HG02870 (cell line): Measurements from ENCODE around the gene RBCK1.
A peak's percentile ranks its signal among the peaks of the same experiment; 100 is the strongest.

Experiments used
- ATAC-seq: cut with Tn5 transposase; IDR thresholded peaks from one replicate; pipeline ENCODE4 v1.9.1; 2021; ENCODE audit warnings: mild to moderate bottlenecking, moderate library complexity; ENCODE audit not compliant: unreplicated experiment

The RBCK1 gene

DNA sequence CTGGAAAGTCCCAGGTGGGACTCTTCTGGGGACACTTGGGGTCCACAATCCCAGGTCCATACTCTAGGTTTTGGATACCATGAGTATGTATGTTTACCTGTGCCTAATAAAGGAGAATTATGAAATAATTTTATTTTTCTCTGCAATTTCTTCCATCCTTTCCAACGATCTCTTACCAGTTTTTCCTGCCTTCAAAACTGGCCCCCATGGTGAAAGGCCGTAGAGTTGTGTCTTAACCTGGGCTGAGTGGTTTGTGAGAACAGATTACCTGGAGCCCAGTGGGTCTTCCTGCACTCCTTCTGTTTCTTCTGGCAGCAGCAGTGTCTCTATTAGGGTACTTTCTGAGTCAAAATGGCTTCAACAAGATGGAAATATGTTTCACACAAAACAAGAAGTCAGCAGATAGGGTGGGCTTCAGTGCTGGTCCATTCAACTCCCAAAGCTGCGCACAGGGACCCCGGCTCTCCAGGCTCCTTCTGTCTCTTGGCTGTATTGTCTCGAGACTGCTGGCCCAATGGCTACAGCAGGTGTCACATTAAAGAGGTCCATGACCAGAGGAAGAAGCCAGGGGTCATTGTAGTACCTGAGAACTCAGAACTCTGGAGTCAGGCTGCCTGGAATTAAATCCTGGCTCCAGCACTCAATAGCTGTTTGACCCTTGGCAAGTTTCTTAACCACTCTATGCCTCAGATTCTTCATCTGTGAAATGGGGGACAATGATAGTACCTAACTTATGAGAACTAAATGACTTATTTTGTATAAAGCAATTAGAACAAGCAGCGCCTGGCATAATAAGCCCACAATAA is 10.5 kb upstream of the RBCK1 start:
- no peak for ATAC-seq

DNA sequence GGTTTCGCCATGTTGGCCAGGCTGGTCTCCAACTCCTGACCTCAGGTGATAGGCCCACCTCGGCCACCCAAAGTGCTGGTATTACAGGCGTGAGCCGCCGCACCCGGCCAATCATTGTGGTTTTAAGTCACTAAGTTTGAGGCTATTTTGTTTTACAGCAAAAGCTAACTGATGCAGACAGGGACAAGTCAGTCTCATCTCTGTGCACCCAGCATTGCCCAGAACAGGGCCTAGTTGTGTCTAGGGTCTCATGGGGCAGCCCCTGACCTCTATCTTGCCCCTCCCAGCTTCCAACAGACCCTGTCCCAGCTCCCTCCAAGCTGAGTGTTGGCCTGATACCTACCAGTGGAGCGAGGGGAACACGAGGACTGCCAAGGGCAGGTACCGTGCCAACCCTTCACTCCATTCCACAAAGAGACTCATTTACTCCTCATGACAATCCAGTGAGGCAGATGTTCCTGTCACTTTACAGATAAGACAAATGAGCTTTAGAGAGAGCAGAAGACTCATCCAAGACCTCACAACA is 8.9 kb upstream of the RBCK1 start:
- ATAC-seq: no peak

DNA sequence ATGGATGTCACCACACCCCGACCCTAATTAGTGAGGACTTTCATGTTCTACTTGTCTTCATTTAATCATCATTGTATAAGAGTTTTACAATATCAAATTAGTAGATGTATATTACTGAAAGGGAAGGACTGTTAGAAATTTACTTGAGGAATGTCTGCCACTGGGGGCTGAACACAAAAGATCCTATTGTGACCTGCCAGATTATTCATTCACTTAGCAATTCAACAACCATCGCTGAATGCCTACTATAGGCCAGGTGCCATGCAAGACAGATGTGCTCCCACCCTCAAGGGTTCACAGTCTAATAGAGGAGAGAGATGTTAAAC is 8.0 kb upstream of the RBCK1 start:
- ATAC-seq: no peak

DNA sequence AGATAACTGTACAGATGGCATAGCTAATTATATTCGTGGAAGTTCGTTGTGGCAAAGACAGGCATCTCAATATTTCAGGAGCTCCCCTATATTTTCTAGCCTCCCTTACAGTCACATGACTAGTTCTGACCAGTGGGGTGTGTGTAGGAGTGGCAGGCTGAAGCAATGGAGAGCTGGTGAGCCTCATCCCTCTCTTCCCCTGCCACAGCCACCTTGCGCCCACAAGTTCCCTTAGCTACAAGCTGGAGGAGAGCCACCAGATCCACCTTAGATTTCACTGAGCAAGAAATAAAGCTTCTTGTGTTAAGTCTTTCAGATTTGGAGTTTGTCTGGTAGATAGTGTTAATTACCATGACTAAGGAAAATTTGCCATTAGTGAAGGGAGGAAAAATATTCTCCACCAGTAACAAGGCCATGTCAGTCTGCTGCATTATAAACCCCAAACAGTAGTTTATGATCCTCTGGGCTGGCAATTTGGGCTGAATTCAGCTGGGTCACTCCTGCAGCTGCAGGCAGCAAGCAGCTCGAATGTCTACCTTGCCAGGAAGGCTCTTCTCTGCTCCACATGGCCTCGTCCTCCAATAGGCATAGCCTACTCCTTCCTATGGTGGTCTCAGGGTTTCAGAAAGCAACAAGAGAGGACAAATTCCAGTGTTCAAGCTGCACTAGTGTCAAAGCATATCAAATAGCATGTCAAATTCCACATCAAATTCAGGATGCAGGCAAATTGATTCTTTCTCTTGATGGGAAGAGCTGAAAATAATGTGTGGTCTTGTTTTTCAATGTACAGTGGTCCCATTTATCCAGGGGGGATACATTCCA is 7.4 kb upstream of the RBCK1 start:
- no peak for ATAC-seq

DNA sequence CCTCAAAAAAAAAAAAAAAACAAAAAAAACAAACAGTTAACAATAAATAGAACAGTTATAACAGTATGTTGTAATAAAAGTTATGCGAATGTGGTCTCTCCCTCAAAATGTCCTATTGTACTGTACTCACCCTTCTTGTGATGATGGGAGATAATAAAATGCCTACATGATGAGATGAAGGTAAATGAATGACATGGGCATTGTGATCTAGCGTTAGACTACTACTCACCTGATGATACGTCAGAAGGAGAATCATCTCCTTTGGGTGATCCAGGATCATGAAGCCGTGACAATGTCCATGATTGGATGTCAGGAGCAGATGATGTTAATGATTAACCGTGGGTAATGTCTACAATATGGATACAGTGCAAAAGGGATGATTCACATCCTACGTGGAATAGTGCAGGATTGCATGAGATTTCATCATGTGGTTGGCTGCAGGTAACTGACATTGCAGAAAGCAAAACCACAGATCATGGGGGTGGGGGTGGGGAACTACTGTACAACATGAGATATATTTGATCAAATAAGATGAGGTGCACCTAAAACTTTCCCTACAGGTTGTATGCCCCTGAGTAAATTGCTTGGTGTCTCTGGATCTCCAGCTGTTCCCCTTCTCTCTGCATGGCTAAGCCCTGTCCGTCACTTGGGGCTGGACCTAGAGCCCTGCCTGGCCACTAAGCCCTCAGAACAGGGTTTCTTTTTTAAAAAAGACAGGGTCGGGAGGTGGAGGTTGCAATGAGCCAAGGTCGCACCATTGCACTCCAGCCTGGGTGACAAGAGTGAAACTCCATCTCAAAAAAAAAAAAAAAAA is 6.2 kb upstream of the RBCK1 start:
- no peak for ATAC-seq

DNA sequence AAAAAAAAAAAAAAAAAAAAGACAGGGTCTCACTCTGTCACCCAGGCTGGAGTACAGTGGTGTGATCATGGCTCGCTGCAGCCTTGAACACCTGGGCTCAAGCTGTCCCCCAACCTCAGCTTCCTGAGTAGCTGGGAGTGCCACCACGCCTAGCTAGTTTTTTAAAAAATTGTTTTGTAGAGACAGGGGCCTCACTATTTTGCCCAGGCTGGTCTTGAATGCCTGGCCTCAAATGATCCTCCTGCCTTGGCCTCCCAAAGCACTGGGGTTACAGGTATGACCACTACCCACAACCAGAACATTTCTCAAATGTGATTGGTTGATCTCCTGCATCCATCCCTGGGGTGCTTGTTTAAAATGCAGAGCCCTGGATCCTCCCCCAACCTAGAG is 5.6 kb upstream of the RBCK1 start:
- no peak for ATAC-seq

DNA sequence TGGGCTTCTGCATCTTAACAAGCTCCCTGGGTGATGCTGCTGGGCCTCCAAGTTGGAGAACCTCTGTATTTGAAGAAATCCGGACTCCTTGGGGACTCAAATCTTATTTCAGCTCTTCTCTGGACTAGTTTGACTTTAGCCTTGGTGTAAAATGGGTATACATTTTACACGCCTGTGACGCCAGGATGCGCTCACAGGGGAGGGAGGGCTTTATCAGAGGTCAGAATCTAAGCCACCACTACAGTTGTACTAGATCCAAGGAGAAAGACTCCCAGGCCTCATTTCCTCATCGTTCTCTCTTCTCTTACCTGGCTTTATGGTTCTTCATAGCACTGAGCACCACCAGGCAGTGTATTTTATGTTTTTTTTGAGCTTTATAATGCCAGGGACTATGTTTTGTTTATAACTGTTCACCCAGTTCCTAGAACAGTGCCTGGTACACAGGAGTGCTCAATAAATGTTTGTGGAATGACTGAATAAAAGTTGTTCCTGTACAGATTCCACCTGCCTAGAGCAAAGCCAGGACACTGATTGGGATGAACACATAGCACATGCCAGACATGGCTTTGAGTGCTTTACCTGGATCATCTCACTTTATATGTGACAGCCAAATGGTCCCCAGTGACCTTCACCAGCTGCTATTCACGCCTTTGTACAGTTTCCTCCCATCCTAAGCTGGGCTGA is 5.1 kb upstream of the RBCK1 start:
- ATAC-seq: no peak

DNA sequence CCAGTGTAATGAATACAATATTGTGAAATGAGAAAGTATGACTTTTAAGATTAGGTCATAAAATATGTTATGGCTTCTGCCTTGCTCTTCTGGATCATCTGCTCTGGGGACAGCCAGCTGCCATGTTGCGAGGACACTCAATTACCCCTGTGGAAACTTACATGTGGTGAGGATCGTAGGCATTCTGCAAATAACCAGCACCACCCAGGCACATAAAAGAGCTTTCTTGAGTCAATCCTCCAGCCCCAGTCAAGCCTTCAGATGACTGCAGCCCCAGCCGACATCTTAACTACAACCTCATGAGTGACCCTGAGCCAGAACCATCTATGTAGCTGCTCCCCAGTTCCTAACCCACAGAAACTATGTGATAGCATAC is 4.5 kb upstream of the RBCK1 start:
- ATAC-seq: no peak

DNA sequence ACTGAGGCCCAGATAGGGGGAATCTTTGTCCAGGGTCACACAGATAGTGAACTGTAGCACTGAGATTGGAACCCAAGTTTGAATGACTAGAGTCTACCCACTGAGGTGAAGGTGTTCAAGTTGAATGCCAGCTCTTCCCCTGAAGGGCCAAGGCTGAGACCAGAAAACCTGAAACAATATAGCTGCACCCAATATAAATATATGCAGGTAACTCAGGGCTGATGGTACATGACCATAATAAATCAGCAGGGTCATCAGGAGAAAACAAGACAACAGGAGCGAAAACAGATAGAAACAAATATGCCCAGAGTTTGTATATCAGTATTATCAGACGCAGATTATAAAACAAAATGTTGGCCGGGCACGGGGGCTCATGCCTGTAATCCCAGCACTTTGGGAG is 4.0 kb upstream of the RBCK1 start:
- no peak for ATAC-seq

DNA sequence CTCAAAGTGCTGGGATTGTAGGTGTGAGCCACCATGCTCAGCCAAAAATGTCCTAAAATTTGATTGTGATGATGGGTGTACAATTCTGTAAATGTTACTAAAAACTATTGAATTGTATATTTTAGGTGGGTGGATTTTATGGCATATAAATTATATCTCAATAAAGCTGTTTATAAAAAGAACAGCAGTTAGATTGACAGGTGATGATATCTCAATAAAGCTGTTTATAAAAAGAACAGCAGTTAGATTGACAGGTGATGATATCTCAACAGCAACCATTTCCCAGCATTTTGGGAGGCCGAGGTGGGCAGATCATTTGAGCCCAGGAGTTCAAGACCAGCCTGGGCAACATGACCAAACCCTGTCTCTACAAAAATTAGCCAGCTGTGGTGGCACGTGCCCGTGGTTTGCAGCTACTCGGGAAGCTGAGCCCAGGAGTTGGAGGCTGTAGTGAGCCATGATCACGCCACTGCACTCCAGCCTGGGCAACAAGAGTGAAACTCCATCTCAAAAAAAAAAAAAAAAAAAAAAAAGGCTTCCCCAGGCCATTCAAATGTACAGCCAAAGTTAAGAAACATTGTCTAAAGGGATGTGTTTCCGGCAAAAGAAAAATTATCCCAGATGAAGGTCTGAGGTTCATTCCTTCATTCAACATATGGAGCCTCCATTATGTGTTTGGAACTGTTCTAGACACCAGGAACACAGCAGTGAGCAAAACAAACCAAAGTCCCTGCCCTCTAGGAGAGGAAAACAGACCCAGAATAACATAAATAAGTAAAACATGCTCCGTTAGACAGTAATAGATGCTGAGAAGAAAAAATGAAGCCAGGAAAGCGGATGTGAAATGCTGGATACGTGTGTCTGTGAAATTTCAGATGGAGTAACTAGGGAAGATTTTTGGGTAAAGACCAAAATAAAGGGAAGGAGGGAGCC is 1.6 kb upstream of the RBCK1 start:
- ATAC-seq: no peak

DNA sequence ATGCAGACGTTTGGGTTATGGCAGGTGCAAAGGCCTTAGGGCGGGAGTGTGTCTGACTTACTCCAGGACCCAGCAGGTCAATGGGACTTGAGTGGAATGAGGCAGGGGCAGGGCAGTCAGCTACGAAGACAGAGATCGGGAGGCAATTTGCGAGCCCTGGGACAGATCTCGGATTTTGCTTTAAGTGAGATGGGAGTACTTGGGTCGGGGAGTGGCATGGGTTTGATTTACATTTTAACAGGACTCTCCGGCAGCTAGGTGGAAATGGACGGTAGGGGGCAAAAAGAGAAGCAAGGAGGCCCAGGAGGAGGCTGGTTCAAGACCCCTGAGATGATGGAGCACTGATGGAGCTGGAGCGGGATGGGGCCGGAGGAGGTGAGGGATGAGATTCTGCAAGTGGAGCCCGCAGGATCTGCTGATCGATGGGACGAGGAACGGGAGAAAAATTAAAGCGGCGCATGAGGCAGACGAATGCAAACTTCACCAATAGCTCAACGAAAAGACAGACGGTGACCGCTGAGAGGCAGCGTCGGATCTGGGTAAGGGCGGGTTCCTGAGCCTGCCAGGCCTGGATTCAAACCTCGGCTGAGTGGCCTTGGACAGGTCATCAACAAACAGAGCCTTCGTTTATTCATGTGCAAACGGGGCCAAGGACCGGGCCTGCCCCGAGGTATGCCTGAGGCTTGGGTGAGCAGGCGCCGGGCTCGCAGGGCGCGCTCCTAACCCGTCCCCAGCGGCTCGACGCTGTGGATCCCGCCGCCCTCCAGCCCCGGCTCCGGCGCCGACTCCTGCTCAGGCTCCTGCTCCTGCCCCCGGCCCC is 756 bp upstream of the RBCK1 start:
- ATAC-seq: peak; percentile 64

DNA sequence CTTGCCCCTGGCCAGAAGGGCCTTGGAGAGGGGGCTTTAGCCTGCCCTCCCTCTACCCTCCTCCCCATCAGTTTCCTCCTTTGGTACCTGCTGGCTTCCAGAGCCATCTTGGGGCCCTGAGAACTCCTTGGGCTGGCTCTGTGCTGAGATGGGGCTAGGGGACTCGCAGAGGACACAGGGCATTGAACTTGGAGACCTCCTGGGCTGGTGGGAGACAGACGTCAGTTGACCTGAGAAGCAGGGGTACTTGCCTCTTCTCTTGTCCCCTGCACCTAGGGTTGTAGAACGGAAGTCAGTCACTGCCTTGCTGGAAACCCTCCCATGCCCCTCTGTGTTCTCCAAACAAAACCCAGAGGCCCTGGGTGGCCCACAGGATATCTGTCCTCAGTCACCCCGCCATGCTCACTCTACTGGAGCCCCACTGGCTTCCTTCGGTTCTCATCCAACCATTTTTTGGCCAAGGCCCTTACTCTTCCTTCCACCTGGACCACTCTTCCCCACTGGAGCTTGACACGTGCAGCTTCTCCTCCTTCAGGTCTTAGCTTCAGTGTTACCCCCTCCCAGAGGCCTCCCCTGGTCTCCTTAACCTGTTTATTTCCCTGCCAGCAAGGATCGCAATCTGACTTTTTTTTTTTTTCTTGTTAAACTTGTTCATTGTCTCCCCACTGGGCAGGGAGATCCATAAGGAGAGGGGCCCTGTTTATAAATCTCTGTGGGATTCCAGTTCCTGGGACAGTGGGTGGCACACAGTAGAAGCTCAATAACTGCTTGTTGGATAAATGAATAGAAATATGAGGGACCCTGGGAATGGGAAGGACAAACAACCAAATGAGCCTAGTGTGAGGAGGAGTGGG is 971 bp downstream of the RBCK1 start:
- ATAC-seq: peak; percentile 15

DNA sequence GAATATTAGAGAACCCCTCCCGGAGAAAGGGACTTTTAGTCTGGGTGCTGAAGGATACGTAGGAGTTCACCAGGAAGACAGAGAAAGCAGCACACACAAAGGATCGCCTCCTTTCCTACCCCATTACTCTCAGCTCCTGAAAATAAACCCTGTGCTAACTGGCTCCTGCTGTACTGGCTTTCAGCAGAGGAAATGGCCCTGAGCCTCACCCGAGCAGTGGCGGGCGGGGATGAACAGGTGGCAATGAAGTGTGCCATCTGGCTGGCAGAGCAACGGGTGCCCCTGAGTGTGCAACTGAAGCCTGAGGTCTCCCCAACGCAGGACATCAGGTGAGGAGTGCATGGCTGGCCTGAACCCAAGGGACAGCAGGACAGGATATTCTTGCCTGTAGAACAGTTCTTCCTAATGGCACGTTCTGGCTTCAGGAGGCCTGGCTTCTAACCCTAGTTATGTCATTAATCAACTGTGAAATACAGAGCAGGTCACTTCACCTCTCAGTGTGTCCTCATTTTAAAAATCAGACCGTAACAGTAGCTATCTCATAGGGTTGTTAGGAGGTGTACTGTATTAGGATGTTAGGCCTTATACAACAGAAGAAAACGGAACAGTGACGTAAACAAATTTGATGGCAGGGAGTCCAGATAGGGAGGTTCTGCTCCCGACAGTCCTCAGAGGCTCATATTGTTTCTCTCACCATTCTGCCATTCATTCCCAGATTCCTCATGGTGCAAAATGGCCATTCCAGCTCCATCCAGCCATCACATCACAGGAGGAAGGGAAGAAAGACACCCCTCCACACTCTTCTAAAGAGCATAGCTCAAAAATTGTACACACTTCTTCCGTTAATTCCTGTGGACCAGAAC is 1.8 kb downstream of the RBCK1 start:
- no peak for ATAC-seq

DNA sequence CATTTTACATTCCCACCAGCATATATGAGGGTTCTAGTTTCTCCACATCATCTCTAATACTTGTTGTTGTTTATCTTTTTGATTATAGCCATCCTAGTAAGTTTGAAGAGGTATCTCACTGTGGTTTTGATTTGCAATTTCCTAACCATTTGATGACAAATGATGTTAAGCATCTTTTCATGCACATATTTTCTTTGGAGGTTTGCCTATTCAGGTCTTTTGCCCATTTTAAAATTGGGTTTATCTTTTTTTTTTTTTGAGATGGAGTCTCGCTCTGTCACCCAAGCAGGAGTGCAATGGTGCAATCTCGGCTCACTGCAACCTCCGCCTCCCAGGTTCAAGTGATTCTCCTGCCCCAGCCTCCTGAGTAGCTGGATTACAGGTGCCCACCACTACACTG is 4.0 kb downstream of the RBCK1 start:
- ATAC-seq: no peak

DNA sequence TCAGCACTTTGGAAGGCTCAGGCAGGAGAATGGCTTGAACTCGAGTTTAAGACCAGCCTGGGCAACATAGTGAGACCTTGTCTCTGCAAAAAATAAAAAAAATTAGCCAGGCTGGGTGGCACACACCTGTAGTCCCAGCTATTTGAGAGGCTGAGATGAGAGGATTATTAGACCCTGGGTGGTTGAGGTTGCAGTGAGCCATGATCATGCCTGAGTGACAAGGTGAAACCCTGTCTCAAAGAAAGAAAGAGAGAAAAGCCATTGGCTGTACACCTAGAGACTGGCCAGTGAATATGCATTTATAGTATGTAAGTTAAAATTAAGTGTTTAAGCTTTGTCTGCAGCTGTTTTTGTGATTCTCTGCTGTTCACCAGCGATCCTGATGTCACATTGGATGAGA is 6.1 kb downstream of the RBCK1 start:
- ATAC-seq: no peak

DNA sequence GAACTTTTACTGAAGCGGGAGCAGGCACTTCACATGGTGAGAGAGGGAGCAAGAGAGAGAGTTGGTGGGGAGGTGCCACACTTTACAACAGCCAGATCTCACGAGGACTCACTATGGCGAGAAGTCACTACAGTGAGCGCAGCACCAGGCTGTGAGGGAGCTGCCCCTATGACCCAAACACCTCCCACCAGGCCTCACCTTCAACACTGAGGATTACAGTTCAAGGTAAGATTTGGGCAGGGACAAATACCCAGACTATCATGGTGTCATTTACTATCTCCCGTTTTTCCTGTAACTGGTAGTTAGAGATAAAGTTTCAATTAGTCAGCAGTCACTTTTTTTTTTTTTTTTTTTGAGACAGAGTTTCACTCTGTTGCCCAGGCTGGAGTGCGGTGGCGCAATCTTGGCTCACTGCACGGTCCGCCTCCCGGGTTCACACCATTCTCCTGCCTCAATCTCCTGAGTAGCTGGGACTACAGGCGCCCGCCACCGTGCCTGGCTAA is 7.8 kb downstream of the RBCK1 start:
- no peak for ATAC-seq
